HFFc6 (cell line): ENCODE measurements around the gene ZSCAN1. TPM values are rescaled to one million over a fixed set of nuclear protein-coding genes. Genes with fewer than 3 reads are reported as not detected.

Experiments used
- DNase-seq: peaks from one replicate; pipeline ENCODE4 v3.0.0-alpha.2; 2018
- H3K27ac Mint-ChIP-seq: 2 replicates; pipeline ENCODE4 v1.8.0; 2020; ENCODE audit warnings: mild to moderate bottlenecking, mixed read lengths
- H3K27me3 Mint-ChIP-seq: 2 replicates; pipeline ENCODE4 v1.8.0; 2021; ENCODE audit warnings: mild to moderate bottlenecking, moderate library complexity, mixed read lengths; ENCODE audit not compliant: insufficient read depth
- H3K36me3 Mint-ChIP-seq: 2 replicates; pipeline ENCODE4 v1.8.0; 2021; ENCODE audit warnings: low read depth, mixed read lengths
- H3K4me1 Mint-ChIP-seq: 2 replicates; pipeline ENCODE4 v1.8.0; 2020; ENCODE audit warnings: low read depth, mixed read lengths
- H3K4me3 Mint-ChIP-seq: 2 replicates; pipeline ENCODE4 v1.8.0; 2020; ENCODE audit warnings: mild to moderate bottlenecking, moderate library complexity, mixed read lengths
- H3K9me3 Mint-ChIP-seq: 2 replicates; pipeline ENCODE4 v1.8.0; 2020; ENCODE audit warnings: mild to moderate bottlenecking, mixed read lengths
- CTCF ChIP-seq: fragments of 200-600 bp; sonication (generic); IDR thresholded peaks from 2 replicates; pipeline ENCODE4 v1.5.0; 2021; ENCODE audit warnings: antibody characterized with exemption, mild to moderate bottlenecking
- total RNA-seq, 6 experiments: library from RNA; stranded (reverse); fragmentation: NEBNext Ultra II Directional; extraction: Animal tissue kit (Norgen Biotek cat#: 25700); gene quantifications; 2 replicates in 1 of 6; 3 replicates in 5 of 6; pipeline ENCODE4 v1.2.3, GENCODE V29; 2021

Gene ZSCAN1
- total RNA-seq, 6 experiments from 2014 or later = not detected

- TF ChIP-seq CTCF = no peak
- H3K9me3 Mint-ChIP-seq = peaks cover 71% of the 10 kb centered on the region
- no peak overlapping the region for H3K4me3 Mint-ChIP-seq
- peaks cover 5% of the 10 kb centered on the region; the same call in 1 of the 2 replicates for H3K36me3 Mint-ChIP-seq
- no peak for DNase-seq
- no peak overlapping the region for H3K27ac Mint-ChIP-seq
- no peaks in the 10 kb centered on the region for H3K4me1 Mint-ChIP-seq
- H3K27me3 Mint-ChIP-seq = peaks cover 2% of the 10 kb centered on the region; the same call in 1 of the 2 replicates
Observed at GRCh38 chr19:58042495-58043340, 8.9 kb downstream of the ZSCAN1 start.

- no peak for DNase-seq
- H3K4me1 Mint-ChIP-seq = no peaks in the 10 kb centered on the region
- H3K27me3 Mint-ChIP-seq = peaks cover 2% of the 10 kb centered on the region; the same call in 1 of the 2 replicates
- H3K9me3 Mint-ChIP-seq = peaks cover 78% of the 10 kb centered on the region
- TF ChIP-seq CTCF = no peak
- H3K4me3 Mint-ChIP-seq = no peak overlapping the region
- no peak overlapping the region for H3K27ac Mint-ChIP-seq
- peaks cover 8% of the 10 kb centered on the region for H3K36me3 Mint-ChIP-seq
Observed at GRCh38 chr19:58044391-58044790, 10.6 kb downstream of the ZSCAN1 start.

- H3K27ac Mint-ChIP-seq = no peak overlapping the region
- no peak for TF ChIP-seq CTCF
- no peaks in the 10 kb centered on the region for H3K4me1 Mint-ChIP-seq
- peaks cover 83% of the 10 kb centered on the region for H3K9me3 Mint-ChIP-seq
- peaks cover 9% of the 10 kb centered on the region for H3K36me3 Mint-ChIP-seq
- H3K27me3 Mint-ChIP-seq = peaks cover 2% of the 10 kb centered on the region; the same call in 1 of the 2 replicates
- DNase-seq = no peak
- H3K4me3 Mint-ChIP-seq = no peak overlapping the region
Observed at GRCh38 chr19:58044886-58045285, 11.1 kb downstream of the ZSCAN1 start.

GRCh38 chr19:58045411-58046050, 11.7 kb downstream of the ZSCAN1 start:
- H3K9me3 Mint-ChIP-seq = peaks cover 78% of the 10 kb centered on the region
- H3K27ac Mint-ChIP-seq = no peak overlapping the region
- no peak for TF ChIP-seq CTCF
- H3K27me3 Mint-ChIP-seq = peaks cover 2% of the 10 kb centered on the region; the same call in 1 of the 2 replicates
- peaks cover 9% of the 10 kb centered on the region for H3K36me3 Mint-ChIP-seq
- H3K4me3 Mint-ChIP-seq = no peak overlapping the region
- DNase-seq = no peak
- H3K4me1 Mint-ChIP-seq = no peaks in the 10 kb centered on the region

- no peak for TF ChIP-seq CTCF
- peaks cover 78% of the 10 kb centered on the region for H3K9me3 Mint-ChIP-seq
- no peaks in the 10 kb centered on the region for H3K4me1 Mint-ChIP-seq
- DNase-seq = no peak
- H3K27ac Mint-ChIP-seq = no peak overlapping the region
- H3K27me3 Mint-ChIP-seq = no peaks in the 10 kb centered on the region; the same call in 1 of the 2 replicates
- peaks cover 9% of the 10 kb centered on the region for H3K36me3 Mint-ChIP-seq
- H3K4me3 Mint-ChIP-seq = no peak overlapping the region
Observed at GRCh38 chr19:58046856-58047255, 13.0 kb downstream of the ZSCAN1 start.
